Right cardiac atrium (tissue), 5 donors: ENCODE data around the gene ZNF385D. TPM values are rescaled to one million over a fixed set of nuclear protein-coding genes. Genes with fewer than 3 reads are reported as not detected.

ENCODE experiments used
- ATAC-seq, 2 donors: fragments of 200-7000 bp; cut with Tn5 transposase; one replicate each; pipeline versions ENCODE4 v1.8.0 to v1.9.1; 2020; ENCODE audit warnings: moderate library complexity in 2 of 2, mild to moderate bottlenecking in 1 of 2
- DNase-seq, 3 donors: peaks; one replicate each; pipeline ENCODE4 v3.0.0-alpha.2; 2020
- H3K27ac ChIP-seq: one replicate; pipeline ENCODE4 v1.5.1; 2013; ENCODE audit warnings: mild to moderate bottlenecking, low read length, control low read depth, moderate library complexity
- H3K27me3 ChIP-seq: one replicate; pipeline ENCODE4 v1.6.1; 2013; ENCODE audit not compliant: control insufficient read depth, insufficient read depth
- H3K4me1 ChIP-seq: one replicate; pipeline ENCODE4 v1.6.1; 2013; ENCODE audit warnings: low read length; ENCODE audit not compliant: control insufficient read depth, insufficient read depth
- H3K4me3 ChIP-seq: one replicate; pipeline ENCODE4 v1.5.1; 2013; ENCODE audit warnings: low read length, control low read depth
- H3K9me3 ChIP-seq: one replicate; pipeline ENCODE4 v1.6.1; 2013; ENCODE audit warnings: low read length; ENCODE audit not compliant: control insufficient read depth
- WGBS: extraction: QIAGEN DNeasy Blood & Tissue Kit; methylation state at CpG from one replicate; pipeline ENCODE4 v1.1.7; 2013; 5-methylcytosine and 5-hydroxymethylcytosine counted together
- intact Hi-C, 4 donors: fragments of 100-400 bp; cut with DNase I; formaldehyde crosslinking; loops; one replicate each; pipeline versions ENCODE4 v1.11.0 to v1.14.0; 2022 to 2023
- polyA plus RNA-seq: library from polyadenylated mRNA; stranded (reverse); fragments of 200-250 nt; gene quantifications from one replicate; pipeline ENCODE4 v1.2.3, GENCODE V29; 2013
- total RNA-seq, 4 donors: library from RNA; stranded (reverse); fragmentation: NEBNext Ultra II Directional; extraction: Animal tissue kit (Norgen Biotek cat#: 25700); gene quantifications; one replicate each; pipeline ENCODE4 v1.2.1, GENCODE V29; 2021
- donor health status: healthy with polysubstance abuse.
- donor health status: DM: no; HTN: yes; CAD: no.
- donor health status: DM: no; HTN: no; CAD: no.
- donor health status: DM: no; HTN: yes; CAD: no; lungs with severe emphysema.
- donor health status: DM: yes; HTN: yes; CAD: no.

Gene ZNF385D
- total and polyA plus RNA-seq, 5 donors, result 0.86 to 1.8 (median 1.5) TPM

DNA sequence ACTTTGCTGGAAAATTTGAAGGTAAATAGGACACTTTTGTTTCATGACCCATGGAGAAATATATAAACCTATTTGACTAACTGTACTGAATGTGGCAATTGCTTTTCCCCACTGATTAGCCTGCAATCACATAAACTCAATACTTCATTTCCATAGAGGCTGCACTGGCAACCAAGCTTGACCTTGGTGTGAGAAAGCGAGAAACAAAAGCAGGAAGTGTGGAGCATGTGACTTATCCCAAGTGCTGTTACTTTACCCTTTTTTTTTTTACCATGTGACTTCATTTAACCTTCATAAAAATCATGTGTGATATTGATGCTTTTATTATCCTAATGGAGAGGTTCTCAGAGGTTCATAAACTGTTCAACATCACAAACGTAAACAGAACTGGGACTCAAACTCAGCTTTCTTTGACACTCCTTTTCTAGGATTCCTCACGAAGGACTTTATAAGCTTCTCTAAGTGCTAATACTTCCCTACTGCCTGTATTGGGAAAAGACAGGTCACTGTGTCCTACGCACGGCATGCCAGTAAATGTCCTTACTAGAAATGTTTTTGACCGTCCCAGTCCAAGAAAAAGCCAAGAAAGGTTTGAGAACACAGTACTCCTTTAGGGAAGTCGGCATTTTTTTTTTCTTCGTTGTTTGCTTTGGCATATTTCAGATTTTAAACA is 34.9 kb upstream of the ZNF385D start:
- 32% methylated on average over 8 of the region's 8 CpGs for WGBS
- intact Hi-C loops, result no loop called here
- peak; percentile 60 to 73 for ATAC-seq
- H3K27ac ChIP-seq, result peak overlapping the region; percentile 78
- H3K9me3 ChIP-seq, result no peaks in the 10 kb centered on the region
- peak in 1 of 3 donors; percentile 34 for DNase-seq
- no peaks in the 10 kb centered on the region for H3K27me3 ChIP-seq
- H3K4me3 ChIP-seq, result no peak overlapping the region
- H3K4me1 ChIP-seq, result no peaks in the 10 kb centered on the region

DNA sequence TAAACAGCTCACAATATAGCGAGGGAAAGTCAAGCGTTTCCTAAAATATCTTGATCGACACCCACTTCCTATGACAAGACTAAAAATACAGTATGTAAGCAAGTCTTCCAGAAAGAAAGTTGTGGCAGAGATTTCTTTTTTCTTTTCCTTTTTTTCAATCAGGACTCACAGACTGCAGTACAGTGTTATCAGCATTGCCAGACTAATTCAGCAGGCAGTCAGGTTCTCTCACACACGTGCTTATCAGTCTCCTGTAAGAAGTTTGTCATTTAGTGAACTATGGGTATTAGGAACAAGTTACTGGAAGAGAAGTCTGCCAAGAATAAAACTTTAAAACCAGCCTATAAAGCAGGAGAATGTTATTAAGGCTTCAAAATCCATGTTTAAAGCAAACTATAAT is 32.8 kb upstream of the ZNF385D start:
- H3K4me1 ChIP-seq, result no peaks in the 10 kb centered on the region
- no peaks in the 10 kb centered on the region for H3K9me3 ChIP-seq
- H3K27me3 ChIP-seq, result no peaks in the 10 kb centered on the region
- H3K27ac ChIP-seq, result no peak overlapping the region
- WGBS, result 12% methylated on average over 4 of the region's 4 CpGs
- DNase-seq (no peak), ATAC-seq (peak; percentile 45 to 46)
- intact Hi-C loops, result no loop called here
- no peak overlapping the region for H3K4me3 ChIP-seq

DNA sequence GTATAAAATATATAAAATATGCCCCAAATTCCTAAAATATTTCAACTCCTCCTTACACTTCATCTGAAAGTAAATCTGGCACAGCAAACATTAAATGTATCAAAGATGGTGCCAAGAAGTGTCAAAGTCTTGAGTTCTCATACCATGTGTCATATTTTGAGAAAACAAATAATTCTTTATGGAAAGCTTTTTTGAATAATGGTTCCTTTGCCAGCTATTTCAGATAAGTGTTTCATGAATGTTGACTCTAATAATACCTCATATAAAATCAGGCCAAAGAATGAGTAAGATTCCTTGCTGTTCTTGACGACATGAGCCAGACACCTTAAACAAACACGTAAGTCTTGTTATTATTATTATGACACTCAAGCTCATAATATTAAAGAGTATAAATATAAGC is 30.3 kb upstream of the ZNF385D start:
- ATAC-seq (no peak), DNase-seq (no peak)
- H3K4me3 ChIP-seq, result no peak overlapping the region
- H3K9me3 ChIP-seq, result no peaks in the 10 kb centered on the region
- H3K27ac ChIP-seq, result no peak overlapping the region
- 63% methylated on average over 2 of the region's 2 CpGs for WGBS
- H3K4me1 ChIP-seq, result no peaks in the 10 kb centered on the region
- intact Hi-C loops, result no loop called here
- H3K27me3 ChIP-seq, result no peaks in the 10 kb centered on the region

DNA sequence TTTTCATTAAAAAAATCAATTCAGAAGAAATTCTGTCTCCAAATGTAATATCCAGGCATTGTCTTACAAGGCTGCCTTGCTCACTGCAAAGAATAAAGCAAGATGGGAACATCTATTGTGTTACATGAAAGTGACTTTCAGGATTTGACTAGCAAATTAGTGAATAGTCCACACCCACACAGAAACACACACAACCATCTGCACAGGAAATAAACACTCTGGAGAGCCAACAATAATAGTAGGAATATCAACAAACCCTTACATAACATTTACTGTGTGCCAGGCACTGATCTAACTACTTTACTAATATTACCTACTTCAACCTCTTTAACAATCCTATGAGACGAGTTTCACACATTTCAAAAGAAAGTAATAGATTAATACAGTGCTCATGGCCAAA is 28.9 kb upstream of the ZNF385D start:
- H3K27ac ChIP-seq, result no peak overlapping the region
- no peak for DNase-seq
- intact Hi-C loops, result no loop called here

DNA sequence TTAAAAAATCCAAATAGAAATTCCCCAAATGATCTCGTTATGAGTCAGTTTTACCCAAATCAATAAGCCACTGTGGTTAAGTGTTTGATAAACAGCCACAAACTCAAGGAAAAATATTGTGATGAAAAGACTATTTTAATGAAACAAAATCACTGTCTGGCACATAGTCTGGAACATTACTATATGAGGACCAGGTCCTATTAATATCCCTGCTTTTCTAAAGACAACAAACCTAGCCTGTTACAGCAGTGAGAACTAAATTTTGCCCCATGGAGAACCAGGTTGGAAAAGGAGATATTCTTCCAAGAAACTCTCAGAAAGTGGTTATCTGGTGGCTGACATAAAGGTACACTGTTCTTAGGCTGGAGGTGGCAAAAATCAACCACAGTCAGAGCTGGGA is 27.7 kb upstream of the ZNF385D start:
- Histone ChIP-seq H3K4me1 (no peaks in the 10 kb centered on the region), H3K27me3 (no peaks in the 10 kb centered on the region), H3K9me3 (no peaks in the 10 kb centered on the region), H3K4me3 (no peak overlapping the region), H3K27ac (no peak overlapping the region)
- DNase-seq (no peak), ATAC-seq (no peak)
- intact Hi-C loops, result no loop called here
- WGBS, result 84% methylated on average over 1 of the region's 1 CpG

More for the DNA sequence above, 28.9 kb upstream of the ZNF385D start:
- ATAC-seq, result peak; percentile 75 to 86
- no peaks in the 10 kb centered on the region for H3K27me3 ChIP-seq
- H3K9me3 ChIP-seq, result no peaks in the 10 kb centered on the region
- H3K4me1 ChIP-seq, result no peaks in the 10 kb centered on the region
- H3K4me3 ChIP-seq, result no peak overlapping the region
- 41% methylated on average over 1 of the region's 1 CpG for WGBS

DNA sequence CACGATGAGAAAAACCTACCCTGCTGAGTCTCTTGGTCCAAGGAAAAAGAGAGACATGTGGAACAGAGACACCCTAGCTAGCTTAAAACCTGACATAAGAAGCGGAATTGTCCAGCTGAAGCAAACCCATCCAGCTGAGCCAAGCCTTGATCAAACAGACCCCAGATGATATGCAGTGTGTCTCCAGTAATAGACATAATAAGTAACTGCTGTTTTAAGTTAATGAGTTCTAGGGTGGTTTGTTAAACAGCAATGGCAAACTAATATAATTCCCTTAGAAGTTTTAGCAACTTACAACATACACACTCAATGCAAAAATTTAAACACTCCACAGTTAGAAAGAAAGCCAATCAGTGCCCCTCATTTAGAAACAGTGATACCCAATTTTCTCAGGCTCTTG is 26.8 kb upstream of the ZNF385D start:
- no peak overlapping the region for H3K27ac ChIP-seq
- WGBS, result 94% methylated on average over 2 of the region's 2 CpGs
- H3K4me3 ChIP-seq, result no peak overlapping the region
- DNase-seq (no peak), ATAC-seq (no peak)
- no peaks in the 10 kb centered on the region for H3K9me3 ChIP-seq
- intact Hi-C loops, result no loop called here
- H3K27me3 ChIP-seq, result no peaks in the 10 kb centered on the region
- no peaks in the 10 kb centered on the region for H3K4me1 ChIP-seq

DNA sequence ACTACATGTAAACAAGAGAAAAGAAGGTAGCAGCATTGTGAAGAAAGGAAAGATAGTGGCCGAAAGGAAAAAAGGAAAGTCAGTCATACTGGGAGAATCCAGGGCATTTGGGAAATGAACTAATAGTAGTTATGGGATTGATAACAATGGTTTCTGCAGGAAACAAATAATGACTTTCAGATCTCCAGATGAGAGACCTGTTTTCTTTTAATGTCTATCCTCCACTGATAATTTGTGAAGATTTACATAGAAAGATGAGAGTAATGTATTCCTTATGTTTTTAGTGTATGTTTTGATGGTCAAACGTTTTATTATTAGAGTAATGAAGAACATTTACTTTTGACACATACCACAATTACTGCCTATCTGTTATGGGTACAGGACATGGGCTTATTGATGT is 15.0 kb upstream of the ZNF385D start:
- no peak for ATAC-seq
- intact Hi-C loops, result no loop called here
- H3K4me1 ChIP-seq, result no peaks in the 10 kb centered on the region
- H3K27ac ChIP-seq, result no peak overlapping the region
- no peak for DNase-seq
- 68% methylated on average over 2 of the region's 2 CpGs for WGBS
- no peaks in the 10 kb centered on the region for H3K27me3 ChIP-seq
- no peaks in the 10 kb centered on the region for H3K9me3 ChIP-seq
- no peak overlapping the region for H3K4me3 ChIP-seq

DNA sequence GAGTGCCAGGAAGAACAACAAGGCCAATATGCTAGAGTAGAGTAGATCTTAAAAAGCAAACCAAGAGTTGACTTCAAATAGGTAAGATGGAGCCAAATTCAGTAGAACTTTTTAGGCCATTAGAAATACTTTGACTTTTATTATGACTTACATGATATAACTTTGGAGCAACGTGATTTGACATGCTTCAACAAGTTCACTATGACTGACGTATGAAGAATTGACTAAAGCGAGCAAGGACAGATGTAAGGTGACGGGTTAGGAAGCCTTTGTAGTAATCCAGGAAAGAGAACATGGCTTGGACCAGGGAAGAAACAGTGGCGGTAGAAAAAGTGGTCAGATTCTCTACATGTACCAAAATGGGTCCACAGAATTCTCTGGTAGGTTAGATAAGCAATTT is 4.9 kb upstream of the ZNF385D start:
- Histone ChIP-seq H3K4me1 (no peaks in the 10 kb centered on the region), H3K4me3 (no peak overlapping the region), H3K27me3 (no peaks in the 10 kb centered on the region), H3K27ac (no peak overlapping the region), H3K9me3 (no peaks in the 10 kb centered on the region)
- ATAC-seq (no peak), DNase-seq (no peak)
- intact Hi-C loops, result loop anchor here in 2 of 4 donors (10.0 kb wide), 2 partner anchors 79 to 139 kb away; no protein-coding TSS in a partner anchor
- 89% methylated on average over 5 of the region's 5 CpGs for WGBS

DNA sequence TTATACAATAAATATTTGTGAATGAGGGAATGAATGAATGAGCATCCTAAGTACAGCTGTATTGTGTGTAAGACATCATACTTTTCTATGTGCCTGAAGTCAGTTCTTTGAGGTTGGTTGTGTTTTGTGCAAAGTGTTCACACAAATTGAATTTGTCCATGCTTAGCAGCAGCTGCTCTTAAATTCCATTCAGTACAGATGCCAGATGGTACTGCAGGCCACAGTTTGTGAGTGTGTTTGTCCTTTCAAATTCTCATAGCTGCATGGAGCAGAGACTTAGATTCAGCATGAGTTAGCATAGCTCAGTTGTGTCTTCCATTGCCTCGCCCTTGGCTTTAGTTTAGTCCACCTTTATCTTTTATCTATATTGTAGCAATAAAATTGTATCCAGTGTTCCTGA is 3.8 kb upstream of the ZNF385D start:
- no peak for ATAC-seq
- H3K4me3 ChIP-seq, result no peak overlapping the region
- WGBS, result 89% methylated on average over 1 of the region's 1 CpG
- no peaks in the 10 kb centered on the region for H3K27me3 ChIP-seq
- DNase-seq, result no peak
- H3K4me1 ChIP-seq, result no peaks in the 10 kb centered on the region
- H3K9me3 ChIP-seq, result no peaks in the 10 kb centered on the region
- intact Hi-C loops, result loop anchor here (5.0 to 10.0 kb wide), 4 partner anchors 80 to 142 kb away; no protein-coding TSS in a partner anchor
- no peak overlapping the region for H3K27ac ChIP-seq

DNA sequence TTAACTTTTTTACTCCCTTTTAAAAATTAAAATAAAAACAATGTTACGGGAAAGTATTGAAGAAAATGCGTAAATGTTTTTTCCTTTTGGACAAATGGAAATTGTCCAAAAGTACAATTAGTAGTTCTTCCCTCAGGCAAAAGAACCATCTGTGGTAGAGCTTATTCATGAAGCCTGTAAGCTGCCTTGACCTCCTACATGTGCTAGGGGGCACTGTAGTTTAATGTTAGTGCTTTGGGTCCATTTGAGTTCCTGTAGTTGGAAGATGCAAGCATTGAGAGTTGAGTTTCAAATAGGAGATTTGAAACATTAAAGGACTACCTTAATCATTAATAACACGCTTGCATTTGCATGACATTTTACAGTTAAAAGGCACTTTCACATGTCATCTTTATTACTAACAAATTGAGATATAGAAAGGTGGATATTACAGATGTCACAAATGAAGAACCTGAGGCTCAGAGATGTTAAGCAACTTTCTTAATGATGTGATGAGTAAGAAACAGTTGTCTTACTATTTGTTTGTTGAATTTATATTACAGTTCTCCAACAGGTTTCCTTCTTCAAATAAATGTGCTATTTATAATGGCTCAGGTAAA is 1.8 kb upstream of the ZNF385D start:
- WGBS, result 21% methylated on average over 3 of the region's 3 CpGs
- DNase-seq (no peak), ATAC-seq (peak; percentile 73)
- no peaks in the 10 kb centered on the region for H3K9me3 ChIP-seq
- H3K4me1 ChIP-seq, result no peaks in the 10 kb centered on the region
- intact Hi-C loops, result loop anchor here (5.0 to 10.0 kb wide), 4 partner anchors 82 to 144 kb away; no protein-coding TSS in a partner anchor
- H3K4me3 ChIP-seq, result no peak overlapping the region
- H3K27me3 ChIP-seq, result no peaks in the 10 kb centered on the region
- no peak overlapping the region for H3K27ac ChIP-seq

DNA sequence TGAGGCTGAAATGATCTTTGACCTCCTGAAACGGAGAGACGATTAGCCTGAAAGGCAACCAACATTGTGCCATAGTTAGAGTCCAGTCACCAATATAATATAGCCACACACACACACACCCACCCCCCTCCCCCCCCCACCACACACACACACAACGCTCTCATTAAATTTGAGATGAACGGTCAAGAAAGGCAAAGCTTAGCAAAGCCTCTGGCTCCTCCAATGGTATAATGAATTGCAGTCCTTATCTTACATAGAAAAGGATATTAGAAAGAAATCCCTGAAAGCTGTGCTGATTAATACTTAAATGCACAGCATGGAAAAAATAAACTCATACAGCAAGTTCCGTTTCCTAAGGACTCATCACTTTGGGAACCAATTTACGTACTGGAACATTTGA is 876 bp upstream of the ZNF385D start:
- H3K4me1 ChIP-seq, result no peaks in the 10 kb centered on the region
- 34% methylated on average over 6 of the region's 6 CpGs for WGBS
- ATAC-seq, result no peak
- no peak overlapping the region for H3K27ac ChIP-seq
- no peaks in the 10 kb centered on the region for H3K27me3 ChIP-seq
- no peak for DNase-seq
- intact Hi-C loops, result loop anchor here (5.0 to 10.0 kb wide), 4 partner anchors 83 to 145 kb away; no protein-coding TSS in a partner anchor
- no peak overlapping the region for H3K4me3 ChIP-seq
- no peaks in the 10 kb centered on the region for H3K9me3 ChIP-seq
